HG02852 (cell line): ENCODE measurements around the gene ARL6IP4.
A peak's percentile ranks its signal among the peaks of the same experiment; 100 is the strongest.

ENCODE experiments used
- ATAC-seq: cut with Tn5 transposase; IDR thresholded peaks from one replicate; pipeline ENCODE4 v1.9.1; 2021; ENCODE audit warnings: mild to moderate bottlenecking, moderate library complexity; ENCODE audit not compliant: unreplicated experiment

ARL6IP4 gene

GRCh38 chr12:122977655-122978392, 2.7 kb upstream of the ARL6IP4 start:
- ATAC-seq: no peak

- ATAC-seq: no peak
These were observed 1.9 kb upstream of the ARL6IP4 start for GRCh38 chr12:122978507-122978955.

- ATAC-seq: no peak
These were observed 1.2 kb upstream of the ARL6IP4 start for GRCh38 chr12:122979001-122979907.

- ATAC-seq: no peak
These were observed 636 bp upstream of the ARL6IP4 start for GRCh38 chr12:122979908-122980182.

- peak; percentile 27 for ATAC-seq
These were observed 573 bp downstream of the ARL6IP4 start for GRCh38 chr12:122981036-122981471.

GRCh38 chr12:122981587-122982476, 1.4 kb downstream of the ARL6IP4 start:
- ATAC-seq: no peak

- no peak for ATAC-seq
These were observed 2.0 kb downstream of the ARL6IP4 start for GRCh38 chr12:122982477-122982815.

GRCh38 chr12:122982963-122983788, 2.7 kb downstream of the ARL6IP4 start:
- no peak for ATAC-seq

- no peak for ATAC-seq
These were observed 3.5 kb downstream of the ARL6IP4 start for GRCh38 chr12:122983789-122984515.

GRCh38 chr12:122984612-122985337, 4.3 kb downstream of the ARL6IP4 start:
- ATAC-seq: no peak

GRCh38 chr12:122985338-122986257, 5.1 kb downstream of the ARL6IP4 start:
- ATAC-seq: no peak

- no peak for ATAC-seq
These were observed 5.9 kb downstream of the ARL6IP4 start for GRCh38 chr12:122986258-122986871.

GRCh38 chr12:122987086-122987951, 6.8 kb downstream of the ARL6IP4 start:
- no peak for ATAC-seq

- ATAC-seq: no peak
These were observed 7.6 kb downstream of the ARL6IP4 start for GRCh38 chr12:122988036-122988435.

- ATAC-seq: no peak
These were observed 8.2 kb downstream of the ARL6IP4 start for GRCh38 chr12:122988612-122989212.

- no peak for ATAC-seq
These were observed 8.9 kb downstream of the ARL6IP4 start for GRCh38 chr12:122989225-122989839.
